Measurements from ENCODE around the gene RTN4RL1. TPM values are rescaled to one million over a fixed set of nuclear protein-coding genes. Genes with fewer than 3 reads are reported as not detected.
A peak's percentile ranks its signal among the peaks of the same experiment; 100 is the strongest.

Gene RTN4RL1
- total RNA-seq, 6 experiments from 2014 or later = 0.54 to 2.6 (median 1.4) TPM

DNA sequence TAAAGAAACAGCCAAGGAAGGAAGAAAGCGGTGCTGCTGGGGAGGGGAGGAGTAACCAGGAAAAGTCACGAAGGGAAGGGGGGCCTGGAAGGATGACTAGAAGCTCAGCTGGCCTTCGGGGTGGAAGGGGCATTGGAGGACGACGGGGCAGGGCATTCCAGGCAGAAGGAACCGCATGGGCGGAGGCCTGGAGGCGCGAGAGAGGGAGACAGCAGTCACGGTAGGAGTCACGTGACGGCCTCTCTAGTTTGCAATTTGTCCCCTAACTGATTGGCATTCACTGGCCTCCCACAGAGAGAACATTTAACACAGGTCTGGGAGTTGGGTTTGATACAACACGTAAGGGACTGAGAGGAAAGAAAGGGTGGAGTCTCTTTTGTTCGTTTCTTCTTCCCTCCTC is 63.9 kb downstream of the RTN4RL1 start:
- peak in 1 of 4 donors; percentile 7 for ATAC-seq
- 75% methylated on average over 6 of the region's 14 CpGs for WGBS (ENCODE audit: insufficient coverage, low coverage, low lambda C conversion rate, missing lambda C conversion rate)
- no peaks in the 10 kb centered on the region for H3K9me3 ChIP-seq
- no peaks in the 10 kb centered on the region for H3K27me3 ChIP-seq
- intact Hi-C loops (cut with DNase I) = no loop called here
- no peaks in the 10 kb centered on the region for H3K4me1 ChIP-seq
- no peak overlapping the region for H3K27ac ChIP-seq
- H3K36me3 ChIP-seq = no peaks in the 10 kb centered on the region
- no peak overlapping the region for H3K4me3 ChIP-seq
- no peak for DNase-seq
- TF ChIP-seq POLR2A (IDR thresholded peaks at IDR 0.05) = no peak
- TF ChIP-seq, protein P1, sequence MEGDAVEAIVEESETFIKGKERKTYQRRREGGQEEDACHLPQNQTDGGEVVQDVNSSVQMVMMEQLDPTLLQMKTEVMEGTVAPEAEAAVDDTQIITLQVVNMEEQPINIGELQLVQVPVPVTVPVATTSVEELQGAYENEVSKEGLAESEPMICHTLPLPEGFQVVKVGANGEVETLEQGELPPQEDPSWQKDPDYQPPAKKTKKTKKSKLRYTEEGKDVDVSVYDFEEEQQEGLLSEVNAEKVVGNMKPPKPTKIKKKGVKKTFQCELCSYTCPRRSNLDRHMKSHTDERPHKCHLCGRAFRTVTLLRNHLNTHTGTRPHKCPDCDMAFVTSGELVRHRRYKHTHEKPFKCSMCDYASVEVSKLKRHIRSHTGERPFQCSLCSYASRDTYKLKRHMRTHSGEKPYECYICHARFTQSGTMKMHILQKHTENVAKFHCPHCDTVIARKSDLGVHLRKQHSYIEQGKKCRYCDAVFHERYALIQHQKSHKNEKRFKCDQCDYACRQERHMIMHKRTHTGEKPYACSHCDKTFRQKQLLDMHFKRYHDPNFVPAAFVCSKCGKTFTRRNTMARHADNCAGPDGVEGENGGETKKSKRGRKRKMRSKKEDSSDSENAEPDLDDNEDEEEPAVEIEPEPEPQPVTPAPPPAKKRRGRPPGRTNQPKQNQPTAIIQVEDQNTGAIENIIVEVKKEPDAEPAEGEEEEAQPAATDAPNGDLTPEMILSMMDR (IDR thresholded peaks at IDR 0.05) = no peak

- Histone ChIP-seq H3K27ac (no peak overlapping the region), H3K4me3 (no peak overlapping the region), H3K36me3 (no peaks in the 10 kb centered on the region), H3K4me1 (no peaks in the 10 kb centered on the region), H3K9me3 (no peaks in the 10 kb centered on the region), H3K27me3 (no peaks in the 10 kb centered on the region)
- WGBS (ENCODE audit: insufficient coverage, low coverage, low lambda C conversion rate, missing lambda C conversion rate) = 67% methylated on average over 8 of the region's 8 CpGs
- intact Hi-C loops (cut with DNase I) = no loop called here
- DNase-seq = no peak
- TF ChIP-seq, protein P1 (IDR thresholded peaks at IDR 0.05) = no peak
- no peak for TF ChIP-seq POLR2A (IDR thresholded peaks at IDR 0.05)
- ATAC-seq = no peak
Measured at GRCh38 chr17:1960545-1960912, 64.6 kb downstream of the RTN4RL1 start.

DNA sequence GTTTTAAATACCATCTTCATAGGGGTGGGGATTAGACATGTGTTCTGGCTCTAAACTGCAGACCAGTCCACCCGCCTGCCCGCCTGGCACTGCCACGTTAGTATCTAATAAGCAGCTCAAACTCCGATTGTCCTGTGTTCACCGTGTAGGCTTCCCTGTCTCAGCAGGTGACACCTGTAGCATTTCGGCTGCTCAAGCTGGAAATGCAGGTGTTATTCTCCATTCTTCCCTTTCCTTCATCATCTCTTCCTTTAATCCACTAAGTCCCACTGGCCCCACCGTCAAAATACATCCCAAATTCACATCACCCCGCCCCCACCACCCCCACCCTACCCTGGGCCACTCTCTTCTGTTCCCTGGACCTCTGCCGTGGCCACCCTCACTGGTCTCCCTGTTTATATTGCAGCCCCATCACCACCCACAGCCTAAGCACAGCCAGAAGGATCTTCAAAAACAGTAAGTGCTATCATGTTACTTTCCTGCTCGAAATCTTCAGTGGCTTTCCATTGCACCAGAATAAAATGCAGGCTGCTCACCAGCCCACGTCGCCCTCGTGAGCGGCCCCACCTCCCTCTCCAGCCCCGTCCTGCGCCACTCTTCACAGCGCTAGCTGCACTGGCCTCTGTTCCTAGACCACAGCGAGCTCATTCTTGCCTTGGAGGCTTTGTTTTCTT is 65.1 kb downstream of the RTN4RL1 start:
- no peak for TF ChIP-seq POLR2A (IDR thresholded peaks at IDR 0.05)
- TF ChIP-seq, protein P1 (IDR thresholded peaks at IDR 0.05) = no peak
- no peaks in the 10 kb centered on the region for H3K4me1 ChIP-seq
- no peaks in the 10 kb centered on the region for H3K36me3 ChIP-seq
- H3K27me3 ChIP-seq = no peaks in the 10 kb centered on the region
- ATAC-seq (no peak), DNase-seq (no peak)
- WGBS (ENCODE audit: insufficient coverage, low coverage, low lambda C conversion rate, missing lambda C conversion rate) = 72% methylated on average over 17 of the region's 18 CpGs
- no peak overlapping the region for H3K4me3 ChIP-seq
- no peak overlapping the region for H3K27ac ChIP-seq
- intact Hi-C loops (cut with DNase I) = no loop called here
- H3K9me3 ChIP-seq = no peaks in the 10 kb centered on the region

DNA sequence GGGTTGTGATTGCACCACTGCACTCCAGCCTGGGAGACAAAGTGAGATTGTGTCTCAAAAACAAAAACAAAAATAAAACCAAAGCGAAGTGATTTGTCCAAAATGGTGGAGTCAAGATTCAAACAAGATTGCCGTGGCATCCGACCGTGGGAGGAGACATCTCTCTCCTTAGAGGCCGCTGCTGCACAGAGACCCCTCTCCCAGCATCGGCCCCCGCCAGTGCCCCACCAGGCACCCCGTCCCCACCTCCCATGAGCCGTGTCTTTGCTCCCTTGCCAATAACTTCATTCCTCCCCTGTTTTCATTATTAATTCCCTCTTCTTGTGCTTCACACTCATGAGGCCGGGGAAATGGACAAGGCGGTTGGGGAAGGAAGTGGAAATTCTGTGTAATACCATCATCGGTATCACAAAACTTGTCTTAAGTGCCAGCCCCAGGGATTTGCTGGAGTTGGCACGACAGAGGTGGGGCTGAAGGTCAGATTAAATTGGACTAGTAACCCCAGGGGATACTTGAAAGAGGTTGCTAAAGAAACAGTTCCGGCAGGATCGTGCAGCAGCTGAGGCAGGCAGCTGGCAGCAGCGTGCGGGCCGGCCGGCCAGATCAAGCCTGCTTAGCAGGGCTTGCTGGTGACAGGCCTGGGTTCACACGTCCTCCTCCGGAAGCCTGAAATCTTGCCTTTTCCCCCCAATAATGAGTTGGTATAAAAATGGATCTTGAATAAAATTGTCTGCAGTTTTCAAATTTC is 66.8 kb downstream of the RTN4RL1 start:
- Histone ChIP-seq H3K4me1 (no peaks in the 10 kb centered on the region), H3K9me3 (no peaks in the 10 kb centered on the region), H3K36me3 (no peaks in the 10 kb centered on the region), H3K27me3 (no peaks in the 10 kb centered on the region), H3K4me3 (no peak overlapping the region), H3K27ac (no peak overlapping the region)
- WGBS (ENCODE audit: insufficient coverage, low coverage, low lambda C conversion rate, missing lambda C conversion rate) = 45% methylated on average over 12 of the region's 21 CpGs
- TF ChIP-seq POLR2A (IDR thresholded peaks at IDR 0.05) = no peak
- TF ChIP-seq, protein P1 (IDR thresholded peaks at IDR 0.05) = no peak
- ATAC-seq (peak; percentile 42 to 60 (median 48)), DNase-seq (no peak)
- intact Hi-C loops (cut with DNase I) = no loop called here

All from right lobe of liver (tissue), 6 donors.